CD4-positive, alpha-beta T cell (primary cell): ENCODE data around the gene ULK4. TPM values are rescaled to one million over a fixed set of nuclear protein-coding genes. Genes with fewer than 3 reads are reported as not detected.

Experiments
- ATAC-seq: fragments of 200-7000 bp; cut with Tn5 transposase; one replicate; pipeline ENCODE4 v1.10.0; 2022; ENCODE audit warnings: mild to moderate bottlenecking; ENCODE audit not compliant: poor library complexity
- CTCF ChIA-PET: fragments of 350-600 bp; sonication (Branson Sonifier 250); formaldehyde crosslinking; loops from one replicate; lab custom pipeline; 2021; ENCODE audit warnings: antibody characterized with exemption, inconsistent platforms; lab: Charles Lee
- POLR2A ChIA-PET: fragments of 350-600 bp; sonication (Branson Sonifier 250); formaldehyde crosslinking; loops from one replicate; lab custom pipeline; 2021; ENCODE audit warnings: antibody characterized with exemption, inconsistent platforms; lab: Charles Lee
- DNase-seq, 14 experiments: peaks; one replicate each; pipeline ENCODE4 v3.0.0-alpha.2; 2013 to 2020; ENCODE audit warnings: mixed read lengths in 2 of 14
- H3K27ac ChIP-seq, 2 donors: one replicate each; pipeline versions ENCODE4 v1.5.1 to v1.7.0; 2013; ENCODE audit warnings: low read length in 2 of 2, low read depth in 1 of 2, mild to moderate bottlenecking in 1 of 2
- H3K27me3 ChIP-seq, 2 experiments: 1 replicate in 1 of 2; 2 replicates in 1 of 2; pipeline versions ENCODE4 v1.6.1 to v1.7.0; 2013; ENCODE audit warnings: low read length in 2 of 2, control low read depth in 1 of 2, mild to moderate bottlenecking in 1 of 2, moderate library complexity in 1 of 2; ENCODE audit not compliant: insufficient read depth in 2 of 2, control insufficient read depth in 1 of 2
- H3K36me3 ChIP-seq: one replicate; pipeline ENCODE4 v1.6.1; 2013; ENCODE audit warnings: low read length, control low read depth; ENCODE audit not compliant: insufficient read depth
- H3K4me1 ChIP-seq: one replicate; pipeline ENCODE4 v1.6.1; 2013; ENCODE audit warnings: low read length, control low read depth; ENCODE audit not compliant: insufficient read depth
- H3K4me3 ChIP-seq: one replicate; pipeline ENCODE4 v1.5.1; 2013; ENCODE audit warnings: mild to moderate bottlenecking, low read length, moderate library complexity
- H3K9me3 ChIP-seq, 2 experiments: 1 replicate in 1 of 2; 2 replicates in 1 of 2; pipeline versions ENCODE4 v1.6.1 to v1.7.0; 2013; ENCODE audit warnings: low read length in 2 of 2, mild to moderate bottlenecking in 2 of 2, control low read depth in 1 of 2, moderate library complexity in 1 of 2; ENCODE audit not compliant: control insufficient read depth in 1 of 2, insufficient read depth in 1 of 2
- H3K27ac Mint-ChIP-seq: one replicate; pipeline ENCODE4 v1.8.0; 2020; ENCODE audit warnings: mixed read lengths
- H3K27me3 Mint-ChIP-seq: one replicate; pipeline ENCODE4 v1.8.0; 2021; ENCODE audit warnings: mixed read lengths
- H3K36me3 Mint-ChIP-seq: one replicate; pipeline ENCODE4 v1.8.0; 2021; ENCODE audit warnings: low read depth, mixed read lengths
- H3K4me1 Mint-ChIP-seq: one replicate; pipeline ENCODE4 v1.8.0; 2021; ENCODE audit warnings: low read depth, mixed read lengths
- H3K4me3 Mint-ChIP-seq: one replicate; pipeline ENCODE4 v1.8.0; 2020; ENCODE audit warnings: mild to moderate bottlenecking, mixed read lengths
- H3K9me3 Mint-ChIP-seq: one replicate; pipeline ENCODE4 v1.8.0; 2020; ENCODE audit warnings: mixed read lengths
- intact Hi-C, 2 experiments: fragments of 100-400 bp; cut with DNase I in 1 of 2; cut with micrococcal nuclease in 1 of 2; formaldehyde crosslinking; loops; one replicate each; pipeline versions ENCODE4 v1.15.1 to v1.9.0; 2023 to 2025; cut with DNase I, micrococcal nuclease
- total RNA-seq, 174 experiments: library from RNA in 2 of 174; stranded (reverse) in 2 of 174; gene quantifications; one replicate each; pipeline ENCODE4 v1.2.3 and lab custom pipeline; 2021 to 2026
- TF ChIP-seq, protein P1 (sequence below): fragments of 200-600 bp; IDR thresholded peaks from one replicate; pipeline ENCODE4 v1.8.0; 2022; ENCODE audit warnings: antibody characterized with exemption, mild to moderate bottlenecking

Gene ULK4
- total RNA-seq, 2 experiments from 2014 or later = 23.8 to 28.6 TPM

GRCh38 chr3:41932464-41932863 is 29.4 kb downstream of the ULK4 start:
- DNase-seq = no peak
- Histone ChIP-seq H3K27me3 (no peaks in the 10 kb centered on the region), H3K27ac (no peak overlapping the region), H3K4me1 (no peaks in the 10 kb centered on the region), H3K9me3 (no peaks in the 10 kb centered on the region), H3K36me3 (peaks cover 3% of the 10 kb centered on the region), H3K4me3 (no peak overlapping the region)
- Mint-ChIP-seq H3K4me1 (no peaks in the 10 kb centered on the region), H3K4me3 (no peak overlapping the region), H3K36me3 (peaks cover 73% of the 10 kb centered on the region), H3K27me3 (no peaks in the 10 kb centered on the region), H3K27ac (no peak overlapping the region), H3K9me3 (no peaks in the 10 kb centered on the region)
- ATAC-seq = no peak
- CTCF ChIA-PET = no interaction called here
- POLR2A ChIA-PET = no interaction called here
- intact Hi-C loops = no loop called here
- TF ChIP-seq, protein P1, sequence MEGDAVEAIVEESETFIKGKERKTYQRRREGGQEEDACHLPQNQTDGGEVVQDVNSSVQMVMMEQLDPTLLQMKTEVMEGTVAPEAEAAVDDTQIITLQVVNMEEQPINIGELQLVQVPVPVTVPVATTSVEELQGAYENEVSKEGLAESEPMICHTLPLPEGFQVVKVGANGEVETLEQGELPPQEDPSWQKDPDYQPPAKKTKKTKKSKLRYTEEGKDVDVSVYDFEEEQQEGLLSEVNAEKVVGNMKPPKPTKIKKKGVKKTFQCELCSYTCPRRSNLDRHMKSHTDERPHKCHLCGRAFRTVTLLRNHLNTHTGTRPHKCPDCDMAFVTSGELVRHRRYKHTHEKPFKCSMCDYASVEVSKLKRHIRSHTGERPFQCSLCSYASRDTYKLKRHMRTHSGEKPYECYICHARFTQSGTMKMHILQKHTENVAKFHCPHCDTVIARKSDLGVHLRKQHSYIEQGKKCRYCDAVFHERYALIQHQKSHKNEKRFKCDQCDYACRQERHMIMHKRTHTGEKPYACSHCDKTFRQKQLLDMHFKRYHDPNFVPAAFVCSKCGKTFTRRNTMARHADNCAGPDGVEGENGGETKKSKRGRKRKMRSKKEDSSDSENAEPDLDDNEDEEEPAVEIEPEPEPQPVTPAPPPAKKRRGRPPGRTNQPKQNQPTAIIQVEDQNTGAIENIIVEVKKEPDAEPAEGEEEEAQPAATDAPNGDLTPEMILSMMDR = no peak

DNA sequence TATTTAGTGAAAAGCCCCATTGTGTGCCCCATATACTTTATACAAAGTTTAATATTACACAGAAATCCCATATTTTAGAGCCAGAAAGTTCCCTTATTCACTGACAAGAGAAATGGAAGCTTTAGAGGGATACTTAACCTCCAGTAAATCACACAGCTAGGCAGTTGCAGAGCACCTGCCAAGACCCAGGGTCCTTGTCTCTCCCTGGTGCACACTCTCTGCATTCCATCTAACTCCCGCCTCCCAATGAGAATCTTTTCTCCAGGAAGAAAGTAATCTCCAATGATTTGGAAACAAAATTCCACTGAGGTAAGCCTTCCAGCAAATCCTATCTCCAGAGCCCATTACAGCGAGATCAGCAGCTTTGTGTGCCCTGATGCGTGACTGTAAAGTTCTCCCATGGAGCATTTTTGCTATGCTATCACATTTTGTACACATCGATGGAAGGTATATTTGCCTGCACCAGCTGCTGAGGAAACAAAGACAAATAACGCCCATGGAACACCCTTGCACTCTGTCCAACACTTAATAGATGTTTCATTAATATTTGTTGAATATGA is 41.4 kb downstream of the ULK4 start:
- ChIA-PET POLR2A (no interaction called here), CTCF (no interaction called here)
- no peaks in the 10 kb centered on the region for H3K4me1 Mint-ChIP-seq
- no peaks in the 10 kb centered on the region for H3K27me3 Mint-ChIP-seq
- intact Hi-C loops = no loop called here
- no peak overlapping the region for H3K4me3 Mint-ChIP-seq
- H3K27me3 ChIP-seq = no peaks in the 10 kb centered on the region
- no peaks in the 10 kb centered on the region for H3K4me1 ChIP-seq
- H3K4me3 ChIP-seq = no peak overlapping the region
- TF ChIP-seq, protein P1 = no peak
- DNase-seq = no peak
- no peaks in the 10 kb centered on the region for H3K9me3 ChIP-seq
- peaks cover 8% of the 10 kb centered on the region for H3K36me3 ChIP-seq
- no peak overlapping the region for H3K27ac ChIP-seq
- peaks cover 32% of the 10 kb centered on the region for H3K36me3 Mint-ChIP-seq
- H3K9me3 Mint-ChIP-seq = no peaks in the 10 kb centered on the region
- no peak overlapping the region for H3K27ac Mint-ChIP-seq
- ATAC-seq = no peak

- H3K4me1 Mint-ChIP-seq = no peaks in the 10 kb centered on the region
- ChIA-PET POLR2A (no interaction called here), CTCF (no interaction called here)
- H3K36me3 Mint-ChIP-seq = peaks cover 40% of the 10 kb centered on the region
- Histone ChIP-seq H3K36me3 (peaks cover 2% of the 10 kb centered on the region), H3K4me3 (no peak overlapping the region), H3K27ac (no peak overlapping the region), H3K9me3 (no peaks in the 10 kb centered on the region), H3K27me3 (no peaks in the 10 kb centered on the region), H3K4me1 (no peaks in the 10 kb centered on the region)
- intact Hi-C loops = no loop called here
- no peak for ATAC-seq
- no peak overlapping the region for H3K4me3 Mint-ChIP-seq
- DNase-seq = no peak
- no peaks in the 10 kb centered on the region for H3K27me3 Mint-ChIP-seq
- TF ChIP-seq, protein P1 = no peak
- no peaks in the 10 kb centered on the region for H3K9me3 Mint-ChIP-seq
- H3K27ac Mint-ChIP-seq = no peak overlapping the region
Measured at GRCh38 chr3:41915353-41915752, 46.5 kb downstream of the ULK4 start.
